Skeletal muscle satellite cell (primary cell): Measurements from ENCODE around the gene HMGXB3. TPM values are rescaled to one million over a fixed set of nuclear protein-coding genes. Genes with fewer than 3 reads are reported as not detected.

Experiments
- H3K27me3 ChIP-seq: 2 replicates; pipeline ENCODE4 v1.7.0; 2013; ENCODE audit warnings: low read length; ENCODE audit not compliant: control insufficient read depth, insufficient read depth
- H3K36me3 ChIP-seq: 2 replicates; pipeline ENCODE4 v1.7.0; 2013; ENCODE audit warnings: mild to moderate bottlenecking, control low read depth, low read length; ENCODE audit not compliant: insufficient read depth
- H3K4me1 ChIP-seq: 2 replicates; pipeline ENCODE4 v1.7.0; 2013; ENCODE audit warnings: low read length; ENCODE audit not compliant: control insufficient read depth, insufficient read depth
- H3K4me2 ChIP-seq: 2 replicates; pipeline ENCODE4 v1.7.0; 2013; ENCODE audit warnings: mild to moderate bottlenecking, low read length
- H3K4me3 ChIP-seq: 2 replicates; pipeline ENCODE4 v1.7.0; 2013; ENCODE audit warnings: low read length
- H3K9ac ChIP-seq: 2 replicates; pipeline ENCODE4 v1.7.0; 2013; ENCODE audit warnings: mild to moderate bottlenecking, low read depth, low read length, moderate library complexity
- H3K9me3 ChIP-seq: replicated peaks from 2 replicates; pipeline ENCODE4 v1.7.0; 2013; ENCODE audit warnings: mild to moderate bottlenecking, control low read depth, low read length
- total RNA-seq: library from RNA; depleted of rRNA; stranded (reverse); fragments of >200 nt; gene quantifications from 2 replicates; pipeline ENCODE4 v1.2.3, GENCODE V29; 2012; rRNA removed

Gene HMGXB3
- total RNA-seq, result 36.3 and 38.0 TPM in 2 replicates

- Histone ChIP-seq H3K36me3 (peaks cover 10% of the 10 kb centered on the region), H3K27me3 (no peaks in the 10 kb centered on the region), H3K9ac (peak within 1 kb of the TSS; percentile 100), H3K4me3 (peak within 1 kb of the TSS; percentile 80), H3K4me1 (peaks cover 22% of the 10 kb centered on the region), H3K9me3 (no peaks in the 10 kb centered on the region), H3K4me2 (peak within 1 kb of the TSS; percentile 80)
Measured at GRCh38 chr5:150000256-150000989, at the start of gene HMGXB3, which contains the start of gene TIGD6. TSS of gene HMGXB3 (plus strand) at chr5:150000739. CDS start at chr5:150004853, 4,114 bp downstream. TSS of gene TIGD6 (minus strand) at chr5:150000654. CDS start at chr5:149996348, 4,306 bp downstream.

GRCh38 chr5:149951138-149951749 lies 49.3 kb upstream of the HMGXB3 start:
- Histone ChIP-seq H3K9me3 (no peaks in the 10 kb centered on the region), H3K27me3 (no peaks in the 10 kb centered on the region), H3K36me3 (no peaks in the 10 kb centered on the region), H3K4me3 (no peak overlapping the region), H3K9ac (no peak overlapping the region), H3K4me2 (no peak overlapping the region), H3K4me1 (no peaks in the 10 kb centered on the region)

GRCh38 chr5:149953436-149954121 lies 47.0 kb upstream of the HMGXB3 start:
- H3K9ac ChIP-seq, result no peak overlapping the region

GRCh38 chr5:149954798-149955197 lies 45.7 kb upstream of the HMGXB3 start:
- Histone ChIP-seq H3K36me3 (no peaks in the 10 kb centered on the region), H3K9ac (no peak overlapping the region), H3K4me1 (peaks cover 4% of the 10 kb centered on the region), H3K4me3 (no peak overlapping the region), H3K4me2 (no peak overlapping the region), H3K27me3 (no peaks in the 10 kb centered on the region), H3K9me3 (no peaks in the 10 kb centered on the region)

More at GRCh38 chr5:149953436-149954121, 47.0 kb upstream of the HMGXB3 start:
- no peaks in the 10 kb centered on the region for H3K9me3 ChIP-seq
- H3K27me3 ChIP-seq, result no peaks in the 10 kb centered on the region
- no peaks in the 10 kb centered on the region for H3K4me1 ChIP-seq
- H3K4me3 ChIP-seq, result no peak overlapping the region
- H3K4me2 ChIP-seq, result no peak overlapping the region
- no peaks in the 10 kb centered on the region for H3K36me3 ChIP-seq

- H3K27me3 ChIP-seq, result no peaks in the 10 kb centered on the region
- no peak overlapping the region for H3K9ac ChIP-seq
- H3K4me3 ChIP-seq, result no peak overlapping the region
- H3K9me3 ChIP-seq, result no peaks in the 10 kb centered on the region
- peaks cover 16% of the 10 kb centered on the region for H3K4me1 ChIP-seq
- H3K36me3 ChIP-seq, result no peaks in the 10 kb centered on the region
- H3K4me2 ChIP-seq, result no peak overlapping the region
Measured at GRCh38 chr5:149956685-149957084, 43.9 kb upstream of the HMGXB3 start.

- no peak overlapping the region for H3K9ac ChIP-seq
- H3K4me1 ChIP-seq, result peaks cover 18% of the 10 kb centered on the region
- no peak overlapping the region for H3K4me3 ChIP-seq
- no peaks in the 10 kb centered on the region for H3K27me3 ChIP-seq
- peaks cover 3% of the 10 kb centered on the region for H3K36me3 ChIP-seq
- H3K4me2 ChIP-seq, result no peak overlapping the region
- H3K9me3 ChIP-seq, result no peaks in the 10 kb centered on the region
Measured at GRCh38 chr5:149957855-149958254, 42.7 kb upstream of the HMGXB3 start.

GRCh38 chr5:149959406-149960236 lies 40.9 kb upstream of the HMGXB3 start:
- peak overlapping the region; percentile 89 for H3K9ac ChIP-seq

GRCh38 chr5:149960272-149961185 lies 40.0 kb upstream of the HMGXB3 start, which contains the start of gene SLC26A2:
TSS of gene SLC26A2 (plus strand) at chr5:149960758. CDS start at chr5:149977653, 16,895 bp downstream.
- H3K9me3 ChIP-seq, result no peaks in the 10 kb centered on the region
- peak within 1 kb of the TSS; percentile 97 for H3K4me3 ChIP-seq
- H3K27me3 ChIP-seq, result no peaks in the 10 kb centered on the region
- peak within 1 kb of the TSS; percentile 90 for H3K9ac ChIP-seq
- peak within 1 kb of the TSS; percentile 96 for H3K4me2 ChIP-seq
- peaks cover 18% of the 10 kb centered on the region for H3K4me1 ChIP-seq
- H3K36me3 ChIP-seq, result peaks cover 3% of the 10 kb centered on the region

More at GRCh38 chr5:149959406-149960236, 40.9 kb upstream of the HMGXB3 start:
- peaks cover 3% of the 10 kb centered on the region for H3K36me3 ChIP-seq
- peak overlapping the region; percentile 97 for H3K4me3 ChIP-seq
- no peaks in the 10 kb centered on the region for H3K9me3 ChIP-seq
- H3K27me3 ChIP-seq, result no peaks in the 10 kb centered on the region
- peaks cover 18% of the 10 kb centered on the region for H3K4me1 ChIP-seq
- peak overlapping the region; percentile 96 for H3K4me2 ChIP-seq

GRCh38 chr5:149961186-149961685 lies 39.3 kb upstream of the HMGXB3 start:
- no peaks in the 10 kb centered on the region for H3K9me3 ChIP-seq
- peak overlapping the region; percentile 97 for H3K4me3 ChIP-seq
- H3K27me3 ChIP-seq, result no peaks in the 10 kb centered on the region

GRCh38 chr5:149961957-149962409 lies 38.6 kb upstream of the HMGXB3 start:
- H3K4me1 ChIP-seq, result peaks cover 18% of the 10 kb centered on the region
- H3K36me3 ChIP-seq, result peaks cover 3% of the 10 kb centered on the region
- no peaks in the 10 kb centered on the region for H3K9me3 ChIP-seq
- H3K4me3 ChIP-seq, result peak overlapping the region; percentile 97
- H3K4me2 ChIP-seq, result peak overlapping the region; percentile 96
- peak overlapping the region; percentile 90 for H3K9ac ChIP-seq
- no peaks in the 10 kb centered on the region for H3K27me3 ChIP-seq

More at GRCh38 chr5:149961186-149961685, 39.3 kb upstream of the HMGXB3 start:
- peak overlapping the region; percentile 96 for H3K4me2 ChIP-seq
- peaks cover 3% of the 10 kb centered on the region for H3K36me3 ChIP-seq
- H3K4me1 ChIP-seq, result peaks cover 18% of the 10 kb centered on the region
- peak overlapping the region; percentile 90 for H3K9ac ChIP-seq
